Naive thymus-derived CD8-positive, alpha-beta T cell (primary cell): ENCODE data around the gene ZNF544. TPM values are rescaled to one million over a fixed set of nuclear protein-coding genes. Genes with fewer than 3 reads are reported as not detected.

Experiments used
- ATAC-seq, 2 donors: fragments of 150-1000 bp; cut with Tn5 transposase in 1 of 2; sonication (Bioruptor Pico), chemical (Tn5 transposase) in 1 of 2; 1 replicate in 1 of 2; 2 replicates in 1 of 2; pipeline ENCODE4 v1.10.0; 2021; ENCODE audit warnings: mild to moderate bottlenecking in 2 of 2, moderate library complexity in 2 of 2
- POLR2A ChIA-PET: fragments of 350-600 bp; sonication (Branson Sonifier 250); formaldehyde crosslinking; loops from one replicate; lab custom pipeline; 2021; ENCODE audit warnings: antibody characterized with exemption; lab: Charles Lee
- DNase-seq, 10 donors: peaks; one replicate each; pipeline versions ENCODE4 v3.0.0 to v3.0.0-alpha.2; 2020 to 2022
- H3K27ac Mint-ChIP-seq, 10 donors: one replicate each; pipeline ENCODE4 v1.8.0; 2020 to 2022; ENCODE audit warnings: mild to moderate bottlenecking in 10 of 10, mixed read lengths in 10 of 10, moderate library complexity in 4 of 10, inconsistent platforms in 1 of 10
- H3K27me3 Mint-ChIP-seq, 5 donors: one replicate each; pipeline ENCODE4 v1.8.0; 2021 to 2022; ENCODE audit warnings: mixed read lengths in 5 of 5
- H3K36me3 Mint-ChIP-seq, 3 donors: one replicate each; pipeline ENCODE4 v1.8.0; 2020 to 2022; ENCODE audit warnings: mixed read lengths in 3 of 3, mild to moderate bottlenecking in 2 of 3, inconsistent platforms in 1 of 3
- H3K4me1 Mint-ChIP-seq, 4 donors: one replicate each; pipeline ENCODE4 v1.8.0; 2021 to 2022; ENCODE audit warnings: mixed read lengths in 4 of 4
- H3K4me3 Mint-ChIP-seq, 10 donors: one replicate each; pipeline ENCODE4 v1.8.0; 2020 to 2022; ENCODE audit warnings: mild to moderate bottlenecking in 10 of 10, mixed read lengths in 10 of 10, moderate library complexity in 6 of 10, inconsistent platforms in 1 of 10
- H3K9me3 Mint-ChIP-seq, 9 donors: one replicate each; pipeline ENCODE4 v1.8.0; 2020 to 2022; ENCODE audit warnings: mixed read lengths in 9 of 9, mild to moderate bottlenecking in 3 of 9, inconsistent platforms in 1 of 9, moderate library complexity in 1 of 9
- polyA plus RNA-seq, 3 donors: library from polyadenylated mRNA; unstranded; fragments of 300-500 nt; fragmentation: Illumina TruSeq; gene quantifications; one replicate each; pipeline ENCODE4 v1.2.3, GENCODE V29; 2021
- total RNA-seq, 8 experiments: library from RNA in 2 of 8; stranded (reverse) in 2 of 8; gene quantifications; one replicate each; pipeline ENCODE4 v1.2.3 and lab custom pipeline; 2021 to 2026

The ZNF544 gene
- total and polyA plus RNA-seq, 5 experiments from 2014 or later = 19.5 to 60.1 (median 35.2) TPM

GRCh38 chr19:58212336-58213074, 16.2 kb upstream of the ZNF544 start:
- no peak for DNase-seq
- peak overlapping the region in 2 of 10 donors; percentile 26 for H3K4me3 Mint-ChIP-seq
- H3K9me3 Mint-ChIP-seq = peaks cover 8 to 99% (median 46%) of the 10 kb centered on the region in 9 donors
- peaks cover 58 to 79% (median 69%) of the 10 kb centered on the region in 3 donors for H3K36me3 Mint-ChIP-seq
- no peaks in the 10 kb centered on the region for H3K4me1 Mint-ChIP-seq
- H3K27ac Mint-ChIP-seq = no peak overlapping the region
- H3K27me3 Mint-ChIP-seq = no peaks in the 10 kb centered on the region
- POLR2A ChIA-PET = interaction anchor here (0.6 to 1.3 kb wide), 5 partner anchors 8 to 28 kb away, joined by 3 read pairs; no protein-coding TSS in a partner anchor
- ATAC-seq = no peak

GRCh38 chr19:58213075-58213369, 15.7 kb upstream of the ZNF544 start:
- no peak overlapping the region for H3K27ac Mint-ChIP-seq
- no peaks in the 10 kb centered on the region for H3K27me3 Mint-ChIP-seq
- H3K9me3 Mint-ChIP-seq = peaks cover 2 to 99% (median 41%) of the 10 kb centered on the region in 9 donors
- POLR2A ChIA-PET = interaction anchor here (0.6 to 1.3 kb wide), 4 partner anchors 9 to 29 kb away, joined by 3 read pairs; no protein-coding TSS in a partner anchor
- peaks cover 53 to 78% (median 69%) of the 10 kb centered on the region in 3 donors for H3K36me3 Mint-ChIP-seq
- H3K4me1 Mint-ChIP-seq = no peaks in the 10 kb centered on the region
- no peak overlapping the region for H3K4me3 Mint-ChIP-seq
- no peak for DNase-seq
- ATAC-seq = no peak

- Mint-ChIP-seq H3K27me3 (no peaks in the 10 kb centered on the region), H3K4me3 (no peak overlapping the region), H3K27ac (no peak overlapping the region), H3K9me3 (peaks cover 0 to 94% (median 34%) of the 10 kb centered on the region in 9 donors), H3K4me1 (no peaks in the 10 kb centered on the region), H3K36me3 (peaks cover 12 to 50% (median 45%) of the 10 kb centered on the region in 3 donors)
- no peak for DNase-seq
- POLR2A ChIA-PET = interaction anchor here (1.1 kb wide), 1 partner anchor 12 kb away, joined by 3 read pairs; the partner anchor contains the start of gene ZNF544
- ATAC-seq = no peak
Measured at GRCh38 chr19:58217069-58217481, 11.6 kb upstream of the ZNF544 start.

GRCh38 chr19:58217607-58218391, 10.9 kb upstream of the ZNF544 start:
- POLR2A ChIA-PET = interaction anchor here (0.7 kb wide), 1 partner anchor 7 kb away, joined by 4 read pairs; no protein-coding TSS in a partner anchor
- ATAC-seq (no peak), DNase-seq (no peak)
- Mint-ChIP-seq H3K27me3 (no peaks in the 10 kb centered on the region), H3K9me3 (peaks cover 0 to 94% (median 32%) of the 10 kb centered on the region in 9 donors), H3K4me3 (no peak overlapping the region), H3K36me3 (peaks cover 5 to 47% (median 42%) of the 10 kb centered on the region in 3 donors), H3K27ac (no peak overlapping the region), H3K4me1 (no peaks in the 10 kb centered on the region)

- ATAC-seq (no peak), DNase-seq (peak in 2 of 10 donors; percentile 14 to 21)
- Mint-ChIP-seq H3K27ac (no peak overlapping the region), H3K4me1 (no peaks in the 10 kb centered on the region), H3K9me3 (peaks cover 0 to 93% (median 27%) of the 10 kb centered on the region in 9 donors), H3K36me3 (peaks cover 0 to 41% (median 34%) of the 10 kb centered on the region in 3 donors), H3K4me3 (no peak overlapping the region), H3K27me3 (no peaks in the 10 kb centered on the region)
- POLR2A ChIA-PET = interaction anchor here (1.7 kb wide), 1 partner anchor 10 kb away, joined by 6 read pairs; the partner anchor contains the start of gene ZNF544
Measured at GRCh38 chr19:58218899-58219298, 9.8 kb upstream of the ZNF544 start.

GRCh38 chr19:58227964-58228584, 640 bp upstream of the ZNF544 start:
- ATAC-seq (peak in 1 of 2 donors; percentile 5), DNase-seq (peak in 1 of 10 donors; percentile 0)
- H3K4me1 Mint-ChIP-seq = peaks cover 19 to 35% (median 28%) of the 10 kb centered on the region in 4 donors
- peak overlapping the region; percentile 86 to 95 (median 92) for H3K27ac Mint-ChIP-seq
- POLR2A ChIA-PET = interaction anchor here (0.6 to 4.4 kb wide), 11 partner anchors 8 to 142 kb away, joined by 3 to 18 read pairs (median 4); partner anchors contain the start of genes ZNF274 and ZNF8
- peaks cover 44 to 52% (median 45%) of the 10 kb centered on the region in 3 donors for H3K36me3 Mint-ChIP-seq
- H3K27me3 Mint-ChIP-seq = no peaks in the 10 kb centered on the region
- H3K9me3 Mint-ChIP-seq = peaks cover 8 to 65% (median 34%) of the 10 kb centered on the region in 9 donors
- peak overlapping the region; percentile 90 to 97 (median 95) for H3K4me3 Mint-ChIP-seq

- Mint-ChIP-seq H3K4me1 (peaks cover 19 to 39% (median 28%) of the 10 kb centered on the region in 4 donors), H3K4me3 (peak overlapping the region; percentile 90 to 97 (median 95)), H3K36me3 (peaks cover 56 to 59% (median 57%) of the 10 kb centered on the region in 3 donors), H3K9me3 (peaks cover 14 to 65% (median 45%) of the 10 kb centered on the region in 9 donors), H3K27ac (peak overlapping the region in 9 of 10 donors; percentile 16 to 95 (median 79)), H3K27me3 (no peaks in the 10 kb centered on the region)
- POLR2A ChIA-PET = interaction anchor here (0.5 to 4.4 kb wide), 11 partner anchors 10 to 174 kb away, joined by 3 to 18 read pairs (median 4); partner anchors contain the start of genes ZNF274 and ZNF8
- peak in 3 of 10 donors; percentile 3 to 15 (median 13) for DNase-seq
- ATAC-seq = peak; percentile 13 to 41
Measured at GRCh38 chr19:58229255-58229639, 533 bp downstream of the ZNF544 start.

- peaks cover 9 to 96% (median 37%) of the 10 kb centered on the region in 9 donors for H3K9me3 Mint-ChIP-seq
- POLR2A ChIA-PET = no interaction called here
Measured at GRCh38 chr19:58237324-58237723, 8.6 kb downstream of the ZNF544 start.

GRCh38 chr19:58243351-58243750, 14.6 kb downstream of the ZNF544 start:
- POLR2A ChIA-PET = interaction anchor here (2.2 kb wide), 1 partner anchor 15 kb away, joined by 8 read pairs; the partner anchor contains the start of gene ZNF544
- H3K4me1 Mint-ChIP-seq = peaks cover 0 to 2% (median 0%) of the 10 kb centered on the region in 4 donors

More at GRCh38 chr19:58237324-58237723, 8.6 kb downstream of the ZNF544 start:
- no peak overlapping the region for H3K4me3 Mint-ChIP-seq
- H3K36me3 Mint-ChIP-seq = peaks cover 54 to 96% (median 86%) of the 10 kb centered on the region in 3 donors
- H3K27me3 Mint-ChIP-seq = no peaks in the 10 kb centered on the region
- no peak for ATAC-seq
- DNase-seq = no peak
- H3K27ac Mint-ChIP-seq = no peak overlapping the region
- peaks cover 0 to 7% (median 0%) of the 10 kb centered on the region in 4 donors for H3K4me1 Mint-ChIP-seq

GRCh38 chr19:58248886-58249285, 20.2 kb downstream of the ZNF544 start:
- no peak overlapping the region for H3K27ac Mint-ChIP-seq
- no peak overlapping the region for H3K4me3 Mint-ChIP-seq
- POLR2A ChIA-PET = interaction anchor here (0.6 kb wide), 1 partner anchor 24 kb away, joined by 3 read pairs; no protein-coding TSS in a partner anchor
- H3K36me3 Mint-ChIP-seq = peaks cover 44 to 99% (median 99%) of the 10 kb centered on the region in 3 donors
- H3K9me3 Mint-ChIP-seq = peaks cover 4 to 100% (median 37%) of the 10 kb centered on the region in 9 donors
- H3K4me1 Mint-ChIP-seq = no peaks in the 10 kb centered on the region
- ATAC-seq (no peak), DNase-seq (no peak)
- no peaks in the 10 kb centered on the region for H3K27me3 Mint-ChIP-seq

More at GRCh38 chr19:58243351-58243750, 14.6 kb downstream of the ZNF544 start:
- H3K27ac Mint-ChIP-seq = no peak overlapping the region
- H3K27me3 Mint-ChIP-seq = no peaks in the 10 kb centered on the region
- no peak for ATAC-seq
- H3K9me3 Mint-ChIP-seq = peaks cover 6 to 99% (median 35%) of the 10 kb centered on the region in 9 donors
- H3K4me3 Mint-ChIP-seq = no peak overlapping the region
- peaks cover 51 to 99% (median 94%) of the 10 kb centered on the region in 3 donors for H3K36me3 Mint-ChIP-seq
- DNase-seq = no peak

- peaks cover 6 to 100% (median 46%) of the 10 kb centered on the region in 9 donors for H3K9me3 Mint-ChIP-seq
- H3K4me3 Mint-ChIP-seq = no peak overlapping the region
- POLR2A ChIA-PET = no interaction called here
- peaks cover 42 to 98% (median 91%) of the 10 kb centered on the region in 3 donors for H3K36me3 Mint-ChIP-seq
- H3K27me3 Mint-ChIP-seq = no peaks in the 10 kb centered on the region
- no peak overlapping the region for H3K27ac Mint-ChIP-seq
- ATAC-seq (no peak), DNase-seq (no peak)
- no peaks in the 10 kb centered on the region for H3K4me1 Mint-ChIP-seq
Measured at GRCh38 chr19:58252102-58252685, 23.5 kb downstream of the ZNF544 start.
